ENCODE results near the gene STOX2.
"Not testable (repeated sequence)": the region's sequence is repeated elsewhere in the genome, so short reads cannot be mapped to it uniquely, and the experiment has no call there.

Gene STOX2

GRCh38 chr4:183940864-183941263 is 35.8 kb downstream of the STOX2 start:
- DNase-seq = no peak

- no peak for DNase-seq
Observed at GRCh38 chr4:183941964-183942363, 36.9 kb downstream of the STOX2 start.

GRCh38 chr4:183945741-183946140 is 40.6 kb downstream of the STOX2 start:
- no peak for DNase-seq

GRCh38 chr4:183950536-183950935 is 45.4 kb downstream of the STOX2 start:
- DNase-seq = no peak

- DNase-seq = not testable (repeated sequence)
Observed at GRCh38 chr4:183952652-183953051, 47.5 kb downstream of the STOX2 start.

GRCh38 chr4:183959319-183960045 is 54.4 kb downstream of the STOX2 start:
- no peak for DNase-seq

GRCh38 chr4:183960046-183960420 is 54.9 kb downstream of the STOX2 start:
- no peak for DNase-seq

- no peak for DNase-seq
Observed at GRCh38 chr4:183960962-183961541, 55.9 kb downstream of the STOX2 start.

GRCh38 chr4:183961795-183962194 is 56.7 kb downstream of the STOX2 start:
- DNase-seq = no peak

- no peak for DNase-seq
Observed at GRCh38 chr4:183962419-183962818, 57.3 kb downstream of the STOX2 start.

GRCh38 chr4:183966371-183966770 is 61.3 kb downstream of the STOX2 start:
- no peak for DNase-seq

- no peak for DNase-seq
Observed at GRCh38 chr4:183967266-183967665, 62.2 kb downstream of the STOX2 start.

GRCh38 chr4:183968502-183968901 is 63.4 kb downstream of the STOX2 start:
- no peak for DNase-seq

GRCh38 chr4:183968931-183969330 is 63.8 kb downstream of the STOX2 start:
- DNase-seq = no peak

- DNase-seq = no peak
Observed at GRCh38 chr4:183969596-183969995, 64.5 kb downstream of the STOX2 start.

GRCh38 chr4:183971929-183972490 is 66.9 kb downstream of the STOX2 start:
- no peak for DNase-seq

GRCh38 chr4:183977707-183978106 is 72.6 kb downstream of the STOX2 start:
- no peak for DNase-seq

- DNase-seq = no peak
Observed at GRCh38 chr4:183984566-183984965, 79.5 kb downstream of the STOX2 start.

GRCh38 chr4:183985786-183986185 is 80.7 kb downstream of the STOX2 start:
- no peak for DNase-seq

- DNase-seq = no peak
Observed at GRCh38 chr4:183986291-183986970, 81.3 kb downstream of the STOX2 start.

- DNase-seq = no peak
Observed at GRCh38 chr4:183986971-183987946, 82.2 kb downstream of the STOX2 start.

- no peak for DNase-seq
Observed at GRCh38 chr4:183987987-183988392, 82.9 kb downstream of the STOX2 start.

- DNase-seq = no peak
Observed at GRCh38 chr4:183988874-183989273, 83.8 kb downstream of the STOX2 start.
